ENCODE results near the gene AADAT.

DNA sequence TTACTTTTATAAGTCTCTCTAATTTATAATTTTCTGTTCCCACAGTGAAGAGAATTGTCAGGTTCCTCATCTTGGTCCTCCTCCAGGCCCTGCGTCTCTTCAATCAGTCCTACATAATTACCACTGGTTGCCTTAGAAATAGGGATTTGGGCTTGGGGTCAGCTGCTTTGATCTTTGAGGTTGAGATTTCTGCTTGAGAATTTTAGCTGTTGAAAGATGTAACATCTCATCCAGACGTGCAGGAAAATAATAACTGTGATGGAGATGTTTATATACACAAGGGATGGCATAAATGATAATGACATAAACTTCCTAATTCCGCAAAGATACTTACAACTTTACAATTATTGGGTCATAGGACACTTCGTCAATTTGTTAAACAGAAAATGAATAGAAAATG lies 30.3 kb downstream of the AADAT start:
- TF ChIP-seq, protein P1, sequence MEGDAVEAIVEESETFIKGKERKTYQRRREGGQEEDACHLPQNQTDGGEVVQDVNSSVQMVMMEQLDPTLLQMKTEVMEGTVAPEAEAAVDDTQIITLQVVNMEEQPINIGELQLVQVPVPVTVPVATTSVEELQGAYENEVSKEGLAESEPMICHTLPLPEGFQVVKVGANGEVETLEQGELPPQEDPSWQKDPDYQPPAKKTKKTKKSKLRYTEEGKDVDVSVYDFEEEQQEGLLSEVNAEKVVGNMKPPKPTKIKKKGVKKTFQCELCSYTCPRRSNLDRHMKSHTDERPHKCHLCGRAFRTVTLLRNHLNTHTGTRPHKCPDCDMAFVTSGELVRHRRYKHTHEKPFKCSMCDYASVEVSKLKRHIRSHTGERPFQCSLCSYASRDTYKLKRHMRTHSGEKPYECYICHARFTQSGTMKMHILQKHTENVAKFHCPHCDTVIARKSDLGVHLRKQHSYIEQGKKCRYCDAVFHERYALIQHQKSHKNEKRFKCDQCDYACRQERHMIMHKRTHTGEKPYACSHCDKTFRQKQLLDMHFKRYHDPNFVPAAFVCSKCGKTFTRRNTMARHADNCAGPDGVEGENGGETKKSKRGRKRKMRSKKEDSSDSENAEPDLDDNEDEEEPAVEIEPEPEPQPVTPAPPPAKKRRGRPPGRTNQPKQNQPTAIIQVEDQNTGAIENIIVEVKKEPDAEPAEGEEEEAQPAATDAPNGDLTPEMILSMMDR (IDR thresholded peaks at IDR 0.05; ENCODE audit: control extremely low read depth in 1 of 3, insufficient read depth in 1 of 3, low read depth in 1 of 3, low read length in 3 of 3) = no peak
- no peak for TF ChIP-seq TCF12 (IDR thresholded peaks at IDR 0.05; ENCODE audit: low read depth, low read length)
- TF ChIP-seq, protein P2, sequence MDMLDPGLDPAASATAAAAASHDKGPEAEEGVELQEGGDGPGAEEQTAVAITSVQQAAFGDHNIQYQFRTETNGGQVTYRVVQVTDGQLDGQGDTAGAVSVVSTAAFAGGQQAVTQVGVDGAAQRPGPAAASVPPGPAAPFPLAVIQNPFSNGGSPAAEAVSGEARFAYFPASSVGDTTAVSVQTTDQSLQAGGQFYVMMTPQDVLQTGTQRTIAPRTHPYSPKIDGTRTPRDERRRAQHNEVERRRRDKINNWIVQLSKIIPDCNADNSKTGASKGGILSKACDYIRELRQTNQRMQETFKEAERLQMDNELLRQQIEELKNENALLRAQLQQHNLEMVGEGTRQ (IDR thresholded peaks at IDR 0.05; ENCODE audit: low read length) = no peak
- TF ChIP-seq SUZ12 (IDR thresholded peaks at IDR 0.05; ENCODE audit: low read length) = no peak
- TF ChIP-seq EP300 (IDR thresholded peaks at IDR 0.05; ENCODE audit: borderline replicate concordance in 1 of 2, low read depth in 2 of 2, low read length in 2 of 2) = no peak
- TF ChIP-seq EGR1 (IDR thresholded peaks at IDR 0.05; ENCODE audit: borderline replicate concordance, low read depth, low read length) = no peak
- TF ChIP-seq, protein P3, sequence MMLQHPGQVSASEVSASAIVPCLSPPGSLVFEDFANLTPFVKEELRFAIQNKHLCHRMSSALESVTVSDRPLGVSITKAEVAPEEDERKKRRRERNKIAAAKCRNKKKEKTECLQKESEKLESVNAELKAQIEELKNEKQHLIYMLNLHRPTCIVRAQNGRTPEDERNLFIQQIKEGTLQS (IDR thresholded peaks at IDR 0.05; ENCODE audit: insufficient read depth, low read depth, low read length) = no peak
- no peak for TF ChIP-seq TBP (IDR thresholded peaks at IDR 0.05; ENCODE audit: low read depth, low read length)
- no peak for TF ChIP-seq RFX5 (IDR thresholded peaks at IDR 0.05; ENCODE audit: borderline replicate concordance, low read depth, low read length)
- TF ChIP-seq RAD21 (IDR thresholded peaks at IDR 0.05 in 1 of 2, conservative IDR thresholded peaks at IDR 0.05 in 1 of 2; ENCODE audit: low read depth in 2 of 2, low read length in 2 of 2) = no peak
- TF ChIP-seq SP2 (IDR thresholded peaks at IDR 0.05; ENCODE audit: low read length) = no peak
- TF ChIP-seq PHF8 (conservative IDR thresholded peaks at IDR 0.05; ENCODE audit: low read depth, low read length) = no peak

All from H1 (cell line).